ENCODE data around the gene DAD1.
"Not testable (repeated sequence)": the region's sequence is repeated elsewhere in the genome, so short reads cannot be mapped to it uniquely, and the experiment has no call there.

DAD1 gene

GRCh38 chr14:22566266-22566665 is 22.8 kb downstream of the DAD1 start:
- not testable (repeated sequence) for DNase-seq

GRCh38 chr14:22565391-22565945 is 23.6 kb downstream of the DAD1 start:
- no peak for DNase-seq

- no peak for DNase-seq
Measured at GRCh38 chr14:22564463-22564862, 24.6 kb downstream of the DAD1 start.

- DNase-seq = no peak
Measured at GRCh38 chr14:22563987-22564386, 25.0 kb downstream of the DAD1 start.

GRCh38 chr14:22561661-22562579 is 27.1 kb downstream of the DAD1 start:
- peak; percentile 71 for DNase-seq

GRCh38 chr14:22561366-22561660 is 27.7 kb downstream of the DAD1 start:
- DNase-seq = no peak

GRCh38 chr14:22560662-22561365 is 28.2 kb downstream of the DAD1 start:
- no peak for DNase-seq

- no peak for DNase-seq
Measured at GRCh38 chr14:22559041-22559440, 30.0 kb downstream of the DAD1 start.

- peak; percentile 77 for DNase-seq
Measured at GRCh38 chr14:22558221-22558913, 30.7 kb downstream of the DAD1 start.

- DNase-seq = no peak
Measured at GRCh38 chr14:22557846-22558220, 31.2 kb downstream of the DAD1 start.

GRCh38 chr14:22556990-22557623 is 31.9 kb downstream of the DAD1 start:
- DNase-seq = peak; percentile 93

- DNase-seq = peak; percentile 98
Measured at GRCh38 chr14:22556021-22556989, 32.7 kb downstream of the DAD1 start.

GRCh38 chr14:22555384-22556011 is 33.5 kb downstream of the DAD1 start:
- DNase-seq = peak; percentile 85

GRCh38 chr14:22554498-22555383 is 34.3 kb downstream of the DAD1 start:
- no peak for DNase-seq

GRCh38 chr14:22553861-22554497 is 35.0 kb downstream of the DAD1 start:
- DNase-seq = not testable (repeated sequence)

GRCh38 chr14:22553445-22553844 is 35.6 kb downstream of the DAD1 start:
- no peak for DNase-seq

- no peak for DNase-seq
Measured at GRCh38 chr14:22552827-22553076, 36.3 kb downstream of the DAD1 start.

- DNase-seq = no peak
Measured at GRCh38 chr14:22552001-22552826, 36.8 kb downstream of the DAD1 start.

GRCh38 chr14:22551605-22551997 is 37.4 kb downstream of the DAD1 start:
- no peak for DNase-seq
